ENCODE measurements around the gene NUDT15. TPM values are rescaled to one million over a fixed set of nuclear protein-coding genes. Genes with fewer than 3 reads are reported as not detected.
"Not testable (repeated sequence)": the region's sequence is repeated elsewhere in the genome, so short reads cannot be mapped to it uniquely, and the experiment has no call there.

Gene NUDT15
- total and polyA plus RNA-seq, 11 donors, result 6.8 to 13.9 (median 10.8) TPM

GRCh38 chr13:48050550-48050949 lies 13.0 kb downstream of the NUDT15 start:
- peaks cover 0 to 7% (median 0%) of the 10 kb centered on the region in 12 donors for H3K4me1 ChIP-seq
- intact Hi-C loops (cut with DNase I), result no loop called here
- no peaks in the 10 kb centered on the region for H3K27me3 ChIP-seq
- no peak overlapping the region for H3K27ac ChIP-seq
- H3K4me3 ChIP-seq, result no peak overlapping the region
- TF ChIP-seq POLR2A (IDR thresholded peaks at IDR 0.05) (no peak), CTCF (IDR thresholded peaks at IDR 0.05) (no peak)
- WGBS, 4 donors, result 68 to 76% (median 70%) methylated on average over 3 of the region's 3 CpGs
- no peak for DNase-seq
- H3K9me3 ChIP-seq, result no peaks in the 10 kb centered on the region
- H3K36me3 ChIP-seq, result peaks cover 0 to 86% (median 69%) of the 10 kb centered on the region in 9 donors
- peak in 2 of 4 donors; percentile 41 to 60 for ATAC-seq

GRCh38 chr13:48054601-48055000 lies 17.1 kb downstream of the NUDT15 start:
- Histone ChIP-seq H3K27ac (no peak overlapping the region), H3K27me3 (no peaks in the 10 kb centered on the region), H3K4me1 (peaks cover 0 to 7% (median 0%) of the 10 kb centered on the region in 12 donors), H3K36me3 (peaks cover 0 to 52% (median 36%) of the 10 kb centered on the region in 9 donors), H3K9me3 (no peaks in the 10 kb centered on the region), H3K4me3 (no peak overlapping the region)
- DNase-seq, result no peak
- 90 to 95% (median 92%) methylated on average over 6 of the region's 6 CpGs for WGBS, 4 donors
- ATAC-seq, result no peak
- no peak for TF ChIP-seq POLR2A (IDR thresholded peaks at IDR 0.05)
- no peak for TF ChIP-seq CTCF (IDR thresholded peaks at IDR 0.05)
- intact Hi-C loops (cut with DNase I), result no loop called here

- no peak overlapping the region for H3K27ac ChIP-seq
- DNase-seq (no peak), ATAC-seq (no peak)
- H3K27me3 ChIP-seq, result no peaks in the 10 kb centered on the region
- TF ChIP-seq CTCF (IDR thresholded peaks at IDR 0.05) (no peak), POLR2A (IDR thresholded peaks at IDR 0.05) (no peak)
- intact Hi-C loops (cut with DNase I), result no loop called here
- 90 to 93% (median 92%) methylated on average over 5 of the region's 5 CpGs for WGBS, 4 donors
- no peak overlapping the region for H3K4me3 ChIP-seq
- peaks cover 0 to 42% (median 26%) of the 10 kb centered on the region in 9 donors for H3K36me3 ChIP-seq
- peaks cover 0 to 4% (median 0%) of the 10 kb centered on the region in 12 donors for H3K4me1 ChIP-seq
- H3K9me3 ChIP-seq, result no peaks in the 10 kb centered on the region
These were observed 18.2 kb downstream of the NUDT15 start for GRCh38 chr13:48055712-48056111.

GRCh38 chr13:48058536-48058935 lies 21.0 kb downstream of the NUDT15 start:
- DNase-seq; H3K4me3 ChIP-seq; H3K9me3 ChIP-seq; ATAC-seq; H3K27ac ChIP-seq; intact Hi-C loops (cut with DNase I); H3K4me1 ChIP-seq; H3K27me3 ChIP-seq: not testable (repeated sequence)
- peaks cover 0 to 15% (median under 1%) of the 10 kb centered on the region in 9 donors for H3K36me3 ChIP-seq
- 81 to 95% (median 90%) methylated on average over 6 of the region's 6 CpGs for WGBS, 4 donors

GRCh38 chr13:48059951-48060350 lies 22.4 kb downstream of the NUDT15 start:
- H3K27ac ChIP-seq; H3K4me1 ChIP-seq; H3K27me3 ChIP-seq; H3K4me3 ChIP-seq; intact Hi-C loops (cut with DNase I); ATAC-seq; H3K9me3 ChIP-seq; H3K36me3 ChIP-seq; DNase-seq: not testable (repeated sequence)
- 41 to 78% (median 59%) methylated on average over 5 of the region's 5 CpGs for WGBS, 4 donors
